GM18520 (cell line): ENCODE data around the gene HDAC4.

Experiments used
- ATAC-seq: cut with Tn5 transposase; IDR thresholded peaks from one replicate; pipeline ENCODE4 v1.9.1; 2021; ENCODE audit not compliant: unreplicated experiment

HDAC4 gene

GRCh38 chr2:239061121-239061666, 339.6 kb downstream of the HDAC4 start:
- ATAC-seq = no peak

GRCh38 chr2:239060676-239061075, 340.1 kb downstream of the HDAC4 start:
- no peak for ATAC-seq

GRCh38 chr2:239059854-239060253, 341.0 kb downstream of the HDAC4 start:
- no peak for ATAC-seq

GRCh38 chr2:239058766-239059165, 342.1 kb downstream of the HDAC4 start:
- no peak for ATAC-seq

- ATAC-seq = no peak
These were observed 343.3 kb downstream of the HDAC4 start for GRCh38 chr2:239057533-239057932.

GRCh38 chr2:239056611-239057010, 344.2 kb downstream of the HDAC4 start:
- no peak for ATAC-seq

- no peak for ATAC-seq
These were observed 344.9 kb downstream of the HDAC4 start for GRCh38 chr2:239055756-239056493.

- ATAC-seq = no peak
These were observed 345.9 kb downstream of the HDAC4 start for GRCh38 chr2:239054921-239055320.

- no peak for ATAC-seq
These were observed 346.9 kb downstream of the HDAC4 start for GRCh38 chr2:239053801-239054503.

GRCh38 chr2:239052798-239053665, 347.8 kb downstream of the HDAC4 start:
- no peak for ATAC-seq

- ATAC-seq = no peak
These were observed 348.9 kb downstream of the HDAC4 start for GRCh38 chr2:239051891-239052445.

GRCh38 chr2:239050252-239050649, 350.6 kb downstream of the HDAC4 start:
- no peak for ATAC-seq

- no peak for ATAC-seq
These were observed 351.2 kb downstream of the HDAC4 start for GRCh38 chr2:239049421-239050251.

- no peak for ATAC-seq
These were observed 352.1 kb downstream of the HDAC4 start for GRCh38 chr2:239048736-239049135.

GRCh38 chr2:239047861-239048260, 353.0 kb downstream of the HDAC4 start:
- no peak for ATAC-seq

GRCh38 chr2:239047420-239047819, 353.4 kb downstream of the HDAC4 start:
- ATAC-seq = no peak

GRCh38 chr2:239046822-239047221, 354.0 kb downstream of the HDAC4 start:
- ATAC-seq = no peak

GRCh38 chr2:239044336-239044735, 356.5 kb downstream of the HDAC4 start:
- no peak for ATAC-seq

GRCh38 chr2:239043326-239043725, 357.5 kb downstream of the HDAC4 start:
- ATAC-seq = no peak
